ENCODE measurements around the gene TMEM252.

Gene TMEM252, protein sequence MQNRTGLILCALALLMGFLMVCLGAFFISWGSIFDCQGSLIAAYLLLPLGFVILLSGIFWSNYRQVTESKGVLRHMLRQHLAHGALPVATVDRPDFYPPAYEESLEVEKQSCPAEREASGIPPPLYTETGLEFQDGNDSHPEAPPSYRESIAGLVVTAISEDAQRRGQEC

DNA sequence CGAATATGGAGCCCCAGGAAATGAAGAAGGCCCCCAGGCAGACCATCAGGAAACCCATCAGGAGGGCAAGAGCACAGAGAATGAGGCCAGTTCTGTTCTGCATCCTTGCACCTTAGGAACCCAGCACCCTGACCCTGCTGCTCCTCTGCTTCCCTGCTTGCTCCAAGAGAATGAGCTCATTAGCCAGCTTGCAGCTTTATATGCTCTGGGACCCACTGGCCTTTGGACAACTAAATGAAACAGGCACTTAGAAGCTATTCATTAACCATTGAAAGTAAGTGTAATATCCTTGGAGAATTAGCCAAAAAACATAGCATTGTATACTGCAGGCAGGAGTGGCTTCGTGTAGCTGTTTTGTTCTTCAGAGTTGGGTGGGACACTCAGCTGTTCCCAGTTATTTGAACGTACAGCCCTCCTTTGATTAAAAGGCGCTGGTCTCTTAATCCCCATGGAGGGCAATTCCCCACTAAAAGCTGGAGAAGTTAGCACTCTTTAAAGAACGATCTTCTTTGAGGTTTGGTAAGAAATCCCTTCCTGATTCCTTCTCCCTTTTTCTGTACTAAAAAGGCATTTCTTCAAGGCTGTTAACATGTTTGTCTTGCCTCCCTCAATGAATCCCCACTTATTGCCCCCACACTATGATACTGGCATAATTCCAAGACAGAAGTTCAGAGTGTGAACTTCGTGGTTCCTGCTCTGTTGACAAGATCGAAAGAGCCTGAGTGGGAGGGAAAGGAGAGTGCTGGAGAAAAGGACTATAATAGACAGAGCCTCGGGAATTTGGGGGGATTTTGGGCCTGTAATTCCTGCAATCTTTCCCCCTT lies at the start of gene TMEM252:
TMEM252 (minus strand) TSS at position 172 of the 824 bp plus-strand sequence; CDS start at position 103, 69 bp downstream.
- DNase-seq = no peak

DNA sequence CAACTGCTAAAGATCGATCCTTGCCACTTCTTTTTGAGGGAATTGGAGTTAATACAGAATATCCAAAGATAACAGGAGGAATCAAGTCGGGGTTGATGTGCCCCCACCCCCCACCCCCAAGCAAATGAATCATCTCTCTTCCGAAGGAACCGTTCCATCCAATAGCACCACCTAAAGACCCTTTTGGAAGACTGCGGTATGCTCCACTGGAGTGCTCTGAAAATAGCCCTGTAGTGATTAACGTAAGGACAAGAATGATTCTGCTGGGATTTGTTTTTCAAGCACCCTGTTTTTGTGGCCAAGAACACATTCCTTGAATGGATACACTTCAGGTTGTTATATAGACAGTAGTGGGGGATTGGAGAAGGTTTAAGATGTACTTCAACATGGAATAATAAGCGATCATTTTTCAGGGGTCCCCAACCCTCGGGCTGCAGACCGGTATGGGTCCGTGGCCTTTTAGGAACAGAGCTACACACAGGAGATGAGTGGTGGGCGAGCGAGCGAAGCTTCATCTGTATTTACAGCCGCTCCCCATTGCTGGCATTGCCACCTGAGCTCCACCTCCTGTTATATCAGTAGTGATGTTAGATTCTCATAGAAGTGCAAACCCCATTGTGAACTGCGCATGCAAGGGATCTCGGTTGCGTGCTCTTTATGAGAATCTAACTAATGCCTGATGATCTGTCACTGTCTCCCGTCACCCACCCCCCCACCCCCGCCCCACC lies 44.5 kb upstream of the TMEM252 start:
- no peak for DNase-seq

DNA sequence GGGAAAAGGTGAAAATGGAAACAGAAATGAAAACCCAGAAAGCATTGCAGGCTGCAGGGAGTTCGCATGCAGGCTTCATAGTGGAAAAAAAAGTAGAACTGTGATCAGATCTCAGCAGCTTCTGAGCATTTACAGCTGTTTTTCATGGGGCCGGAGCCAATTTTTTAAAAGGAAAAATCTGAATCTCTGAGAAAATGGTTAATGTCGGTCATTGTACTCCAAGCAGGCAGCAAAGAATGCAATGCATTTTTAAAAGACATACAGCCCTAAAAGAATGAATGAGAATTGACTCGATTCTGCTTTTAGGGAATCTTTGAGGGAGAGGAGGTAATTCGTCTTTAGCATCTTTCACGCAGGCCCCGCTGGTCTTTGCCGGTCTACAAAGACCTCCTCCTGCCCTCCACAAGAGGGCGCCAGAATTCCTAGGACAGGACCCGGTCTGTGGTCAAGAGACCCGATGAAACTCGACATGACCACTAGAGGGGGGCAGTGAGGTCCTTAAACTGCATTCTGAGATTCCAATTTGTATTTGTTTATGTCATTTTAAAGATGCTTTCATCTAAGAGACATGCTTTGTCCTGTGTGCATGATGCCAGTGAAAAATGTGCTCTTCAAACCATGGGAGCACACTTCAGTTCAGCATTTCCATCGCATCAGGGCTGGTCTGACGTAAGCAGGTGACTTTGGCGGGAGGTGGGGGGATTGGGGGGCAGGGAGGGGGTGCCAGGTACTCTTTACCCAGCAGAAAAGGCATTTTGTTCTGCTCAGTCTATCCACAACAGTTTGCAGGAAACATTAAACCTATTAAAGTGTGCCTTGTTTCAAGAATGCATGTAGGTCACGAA lies 43.7 kb upstream of the TMEM252 start:
- peak; percentile 30 to 67 (median 58) for DNase-seq

DNA sequence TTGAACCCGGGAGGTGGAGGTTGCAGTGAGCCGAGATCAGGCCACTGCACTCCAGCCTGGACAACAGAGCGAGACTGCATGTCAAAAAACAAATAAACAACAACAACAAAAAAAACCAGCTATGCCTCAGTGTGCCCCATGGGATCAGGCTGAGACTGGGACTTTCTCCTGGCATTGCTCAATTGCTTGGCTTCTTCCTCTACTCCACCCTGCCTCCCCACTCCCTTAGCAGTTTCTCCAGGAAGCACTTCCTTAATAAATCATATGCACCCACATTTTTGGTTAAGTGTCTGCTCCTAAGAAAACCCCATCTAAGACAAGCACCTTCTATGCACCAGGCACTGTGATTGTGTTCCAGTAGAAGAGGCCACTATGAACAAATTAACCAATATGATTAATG lies 41.0 kb upstream of the TMEM252 start:
- no peak for DNase-seq

DNA sequence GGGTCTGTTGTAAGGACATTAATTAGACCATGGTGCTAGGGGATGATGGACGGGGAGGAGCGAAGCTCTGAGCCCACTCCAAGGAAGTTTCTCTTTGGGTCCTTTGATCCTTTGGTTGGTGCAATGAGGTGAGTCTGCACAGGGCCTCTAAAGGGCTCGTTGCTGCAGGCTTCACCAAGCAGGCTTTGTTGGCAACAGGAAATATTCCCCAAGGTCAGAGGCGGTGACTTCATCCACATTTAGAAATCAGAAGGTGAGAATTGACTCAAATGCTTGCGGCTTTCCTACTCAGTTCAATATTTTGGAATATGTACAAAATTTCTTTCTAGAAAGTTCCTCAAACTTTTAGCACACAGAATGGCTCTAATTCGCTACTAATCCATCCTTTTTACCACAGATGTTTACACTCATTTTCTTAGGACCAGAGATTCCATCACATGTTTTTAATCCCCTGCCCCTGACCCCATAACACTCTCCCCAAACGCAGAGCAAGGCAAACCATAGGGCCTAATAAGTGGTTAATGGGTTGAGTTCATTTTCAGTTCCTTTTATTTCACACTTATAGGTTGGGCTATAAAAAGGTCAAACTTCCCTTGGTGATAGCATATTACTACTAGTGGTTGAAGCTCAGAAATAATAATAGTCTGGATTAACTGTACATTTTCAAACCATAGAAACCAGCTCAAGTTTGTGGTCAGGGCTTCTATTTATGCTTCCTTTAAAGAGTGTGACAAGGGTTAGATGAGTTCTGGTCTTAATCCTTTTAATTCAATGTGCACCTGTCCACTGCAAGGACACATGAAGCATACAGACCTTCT lies 37.3 kb upstream of the TMEM252 start:
- DNase-seq = no peak

DNA sequence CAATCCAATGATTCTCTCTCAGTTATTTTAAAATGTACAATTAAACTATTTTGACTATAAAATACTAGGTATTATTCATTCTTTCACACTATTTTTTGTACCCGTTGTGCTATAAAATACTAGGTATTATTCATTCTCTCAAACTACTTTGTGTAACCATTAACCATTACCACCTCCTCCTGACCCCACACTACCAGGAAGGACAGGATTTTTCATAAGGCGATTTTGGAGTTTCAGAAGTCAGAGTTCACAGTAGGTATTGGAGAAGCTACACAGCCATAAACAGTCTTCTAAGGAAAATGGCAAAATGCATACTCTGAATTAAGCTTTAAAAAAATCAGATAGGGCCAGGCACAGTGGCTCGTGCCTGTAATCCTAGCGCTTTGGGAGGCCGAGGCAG lies 35.1 kb upstream of the TMEM252 start:
- no peak for DNase-seq

DNA sequence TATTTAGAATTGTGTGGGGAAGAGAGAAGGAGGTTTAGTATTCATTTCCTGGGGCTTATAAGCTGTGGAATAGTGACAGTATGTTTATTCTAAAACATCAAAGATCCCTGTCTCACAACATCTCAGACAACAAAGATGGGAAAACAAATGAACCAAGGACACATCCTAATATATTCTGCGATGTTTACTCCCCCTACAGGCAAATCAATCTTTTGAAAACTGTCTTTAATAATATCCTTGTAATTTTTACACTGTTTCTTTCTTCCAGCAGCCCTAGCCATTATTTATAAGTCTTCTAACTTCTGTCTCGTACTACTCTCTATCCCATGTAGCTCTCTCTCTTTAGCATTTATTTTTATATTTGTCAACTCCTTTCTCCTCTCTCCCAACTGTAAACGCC lies 33.5 kb upstream of the TMEM252 start:
- no peak for DNase-seq

DNA sequence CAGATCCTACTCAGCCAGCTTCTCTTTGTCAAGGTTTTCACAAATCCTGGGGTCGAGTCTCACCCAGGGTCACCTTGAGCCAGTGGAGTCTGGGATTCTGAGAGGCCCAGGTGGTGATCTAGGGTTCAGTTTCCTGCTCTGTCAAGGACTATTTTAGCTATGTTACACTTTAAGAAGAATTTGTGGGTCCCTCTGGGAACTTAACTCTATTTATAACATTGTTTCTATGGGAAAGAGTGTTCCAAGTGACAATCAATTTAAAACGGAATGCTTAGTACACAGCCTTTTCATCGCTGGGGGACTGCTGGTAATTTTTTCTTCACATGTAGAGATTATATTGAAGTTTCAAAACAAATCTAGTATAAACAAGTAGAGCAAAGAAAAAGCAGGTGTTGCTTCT lies 26.9 kb upstream of the TMEM252 start:
- DNase-seq = no peak

DNA sequence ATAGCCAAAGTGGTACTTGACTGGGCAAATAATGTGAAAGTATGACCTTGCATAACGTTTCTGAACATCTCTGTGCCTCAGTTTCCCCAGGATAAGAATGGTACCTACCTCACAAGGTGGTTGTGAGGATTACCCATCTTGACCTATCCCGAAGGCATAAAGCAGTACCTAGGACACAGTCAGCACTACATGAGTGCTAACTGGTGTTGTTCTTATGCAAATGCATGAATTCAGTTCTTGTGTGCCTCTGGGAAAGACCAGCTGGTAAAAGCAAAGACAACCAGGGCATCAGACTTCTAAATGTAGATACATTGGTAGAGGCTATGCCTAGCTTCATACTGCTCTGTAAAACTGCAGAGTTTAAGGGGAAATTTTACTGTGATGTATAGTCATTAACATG lies 21.8 kb upstream of the TMEM252 start:
- no peak for DNase-seq

DNA sequence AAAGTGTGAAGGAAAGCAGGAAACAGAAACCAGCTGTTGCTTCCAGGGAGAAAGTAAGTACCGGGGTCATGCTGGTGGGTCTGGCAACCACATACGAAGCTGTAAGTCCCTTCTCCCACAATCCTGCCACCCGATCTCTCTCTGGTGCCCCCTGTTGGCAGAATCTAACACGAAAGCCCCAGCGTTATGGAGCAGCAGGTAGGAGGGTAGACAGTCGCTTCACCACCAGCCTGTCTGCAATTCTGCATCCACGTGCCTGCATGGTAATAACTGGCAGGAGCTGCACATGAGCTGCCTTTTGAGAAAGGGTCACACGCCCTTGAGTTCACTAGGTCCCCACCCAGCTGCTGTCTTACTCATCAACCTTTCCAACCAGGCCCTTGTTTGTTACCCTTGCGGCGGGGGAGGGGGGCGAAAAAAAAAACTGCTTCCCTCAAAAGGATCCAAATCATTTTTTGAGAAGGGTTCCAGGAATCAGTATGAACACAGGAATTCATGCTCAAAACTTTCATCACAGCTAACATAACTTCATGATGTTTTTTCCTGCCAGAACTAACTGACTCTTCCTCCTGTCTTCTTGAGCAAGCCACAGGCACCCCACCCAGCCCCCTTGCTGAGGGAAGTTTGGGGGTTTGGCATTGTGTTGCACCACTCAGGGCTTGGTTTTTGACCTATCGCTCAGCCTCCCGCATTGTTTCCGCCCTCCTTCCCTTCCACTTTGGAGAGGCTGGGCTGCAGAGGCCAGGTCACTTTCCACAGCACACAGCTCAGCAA lies 19.6 kb upstream of the TMEM252 start:
- DNase-seq = peak in 1 of 4 experiments; percentile 5

DNA sequence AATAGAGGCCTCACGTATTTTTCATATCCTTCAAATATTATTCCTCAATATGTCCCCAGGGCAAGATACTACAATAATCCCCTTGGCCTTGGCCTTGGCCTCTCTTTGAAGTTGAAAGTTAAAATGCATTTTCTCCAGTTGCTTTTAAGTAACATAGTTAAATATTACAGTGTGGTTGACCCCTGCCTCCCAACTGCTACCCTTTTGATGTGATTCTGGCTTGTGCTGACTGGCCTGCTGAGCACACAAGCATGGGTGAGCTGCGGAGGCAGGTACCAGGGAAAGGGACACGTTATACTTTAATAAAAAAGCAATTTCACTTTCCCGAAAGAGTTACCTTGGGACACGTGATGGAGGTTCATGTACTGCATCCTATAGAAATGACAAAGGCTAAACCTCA lies 17.9 kb upstream of the TMEM252 start:
- no peak for DNase-seq

DNA sequence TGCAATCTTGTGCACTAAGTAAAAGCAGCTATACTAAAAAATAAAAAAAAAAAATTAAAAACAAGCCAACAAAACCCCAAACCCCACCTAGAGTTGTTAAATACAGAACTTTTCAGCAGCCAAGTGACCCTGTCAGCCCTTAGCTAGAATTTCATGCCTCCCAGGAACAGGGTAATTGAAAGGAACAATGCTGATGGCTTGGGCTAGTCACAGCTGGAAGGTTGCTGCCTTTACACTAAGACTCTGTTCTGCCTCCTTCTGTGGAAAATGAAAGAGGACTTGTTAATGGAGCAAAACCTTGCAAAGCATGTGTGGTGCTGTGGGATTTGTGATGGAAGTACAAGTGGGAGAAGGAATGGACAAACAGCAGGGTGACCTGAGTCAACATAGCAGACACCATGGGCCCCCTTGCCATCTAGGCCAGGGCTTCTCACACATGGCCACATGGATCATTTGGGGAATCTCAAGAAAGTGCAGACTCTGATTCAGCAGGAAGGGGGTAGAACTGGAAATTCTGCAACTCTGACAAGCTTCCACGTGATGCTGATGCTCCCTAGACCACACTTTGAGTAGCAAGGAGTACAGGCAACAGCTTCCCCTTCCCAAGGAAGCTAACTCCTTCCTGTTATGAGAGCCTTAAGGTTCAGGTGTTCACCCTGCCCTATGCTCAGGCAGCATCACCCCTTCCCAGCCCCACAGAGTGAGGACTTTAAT lies 14.9 kb upstream of the TMEM252 start:
- DNase-seq = no peak

DNA sequence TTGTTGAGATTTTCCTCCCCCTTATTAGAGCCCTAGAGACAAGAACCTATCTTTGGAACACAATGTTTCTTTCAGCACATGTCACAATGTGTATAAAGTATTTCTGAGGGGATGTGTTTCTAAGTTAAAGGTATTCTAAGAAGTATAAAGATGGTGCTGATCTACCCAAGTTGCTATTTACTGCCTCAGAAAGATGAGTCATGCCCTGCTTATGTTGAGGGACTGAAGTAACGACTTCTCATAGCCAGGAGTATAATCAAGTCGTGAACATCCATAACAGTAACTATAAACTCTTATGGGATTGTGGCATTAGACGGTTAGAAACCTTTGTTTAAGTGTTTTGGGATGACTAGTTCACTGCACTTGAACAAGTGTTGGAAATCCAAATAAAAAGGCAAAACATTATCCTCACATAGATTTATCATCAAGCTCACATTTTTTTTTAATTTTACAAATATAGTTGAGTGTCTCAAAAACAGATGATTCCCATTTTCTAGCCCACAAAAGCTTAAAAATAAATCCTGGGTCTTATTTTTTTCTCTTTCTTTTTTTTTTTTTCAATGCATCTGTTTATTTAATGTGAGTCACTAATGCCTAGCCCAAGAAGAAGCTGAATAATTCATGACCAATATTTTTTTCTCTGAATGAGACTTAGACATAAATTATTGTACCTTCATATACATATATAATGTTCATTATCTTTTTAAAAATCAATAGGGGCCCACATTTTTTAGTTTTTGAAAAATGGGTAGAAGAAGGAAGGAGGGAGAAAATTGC lies 12.2 kb upstream of the TMEM252 start:
- no peak for DNase-seq

DNA sequence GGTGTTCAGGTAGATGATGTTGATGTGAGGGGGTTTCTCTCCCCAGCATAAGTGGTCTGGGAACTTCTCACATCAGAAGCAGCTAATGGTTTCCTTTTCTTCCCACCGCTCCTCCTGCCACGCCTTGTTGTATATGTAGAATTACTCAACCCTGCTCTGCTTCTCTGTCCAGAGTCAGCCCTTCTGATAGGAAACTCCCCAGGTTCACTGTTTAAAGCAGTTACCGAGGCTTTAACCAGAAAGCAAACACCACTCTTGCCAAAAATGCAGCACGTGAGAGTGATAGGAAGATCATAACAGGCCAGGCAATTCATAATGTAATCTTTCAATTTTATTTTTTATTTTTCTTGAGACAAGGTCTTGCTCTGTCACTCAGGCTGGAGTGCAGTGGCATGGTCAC lies 10.5 kb upstream of the TMEM252 start:
- DNase-seq = no peak

DNA sequence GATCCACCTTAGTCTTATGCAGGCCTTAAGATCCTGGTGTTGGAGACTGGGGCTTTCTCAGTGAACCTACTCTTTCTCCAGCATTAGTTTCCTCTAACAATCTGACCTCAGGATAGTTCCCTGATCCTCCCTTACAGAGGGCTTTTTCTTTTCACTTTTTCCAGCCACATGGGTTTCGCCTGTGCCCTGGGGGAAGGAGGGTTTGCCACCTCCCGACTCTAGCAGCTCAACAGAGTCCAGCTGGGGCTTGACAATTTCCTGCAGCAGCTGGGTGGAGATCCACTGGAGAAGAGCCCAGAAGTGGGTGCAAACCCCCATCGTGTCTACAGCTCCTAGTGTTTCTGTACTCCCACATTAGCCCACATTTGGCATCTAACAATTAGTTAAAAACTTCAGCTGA lies 7.6 kb upstream of the TMEM252 start:
- DNase-seq = no peak

DNA sequence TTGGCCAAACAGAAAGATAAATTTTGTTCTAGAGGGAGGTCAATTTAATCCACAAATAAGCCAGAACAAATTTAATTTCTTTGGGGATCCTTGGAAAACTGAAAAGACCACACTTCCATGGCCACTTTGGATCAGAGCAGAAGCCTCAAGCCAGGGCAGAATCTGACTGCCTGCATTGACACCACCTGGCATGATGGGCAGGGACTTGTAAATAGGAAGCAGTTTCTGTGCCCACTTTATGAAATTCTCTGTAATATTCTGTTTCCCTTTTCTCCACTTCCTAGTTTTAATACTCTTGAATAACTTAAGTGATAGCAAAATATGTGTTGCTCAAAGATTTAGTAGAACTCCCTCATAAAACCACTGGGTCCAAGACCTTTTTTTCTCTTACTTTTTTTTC lies 6.7 kb upstream of the TMEM252 start:
- no peak for DNase-seq

DNA sequence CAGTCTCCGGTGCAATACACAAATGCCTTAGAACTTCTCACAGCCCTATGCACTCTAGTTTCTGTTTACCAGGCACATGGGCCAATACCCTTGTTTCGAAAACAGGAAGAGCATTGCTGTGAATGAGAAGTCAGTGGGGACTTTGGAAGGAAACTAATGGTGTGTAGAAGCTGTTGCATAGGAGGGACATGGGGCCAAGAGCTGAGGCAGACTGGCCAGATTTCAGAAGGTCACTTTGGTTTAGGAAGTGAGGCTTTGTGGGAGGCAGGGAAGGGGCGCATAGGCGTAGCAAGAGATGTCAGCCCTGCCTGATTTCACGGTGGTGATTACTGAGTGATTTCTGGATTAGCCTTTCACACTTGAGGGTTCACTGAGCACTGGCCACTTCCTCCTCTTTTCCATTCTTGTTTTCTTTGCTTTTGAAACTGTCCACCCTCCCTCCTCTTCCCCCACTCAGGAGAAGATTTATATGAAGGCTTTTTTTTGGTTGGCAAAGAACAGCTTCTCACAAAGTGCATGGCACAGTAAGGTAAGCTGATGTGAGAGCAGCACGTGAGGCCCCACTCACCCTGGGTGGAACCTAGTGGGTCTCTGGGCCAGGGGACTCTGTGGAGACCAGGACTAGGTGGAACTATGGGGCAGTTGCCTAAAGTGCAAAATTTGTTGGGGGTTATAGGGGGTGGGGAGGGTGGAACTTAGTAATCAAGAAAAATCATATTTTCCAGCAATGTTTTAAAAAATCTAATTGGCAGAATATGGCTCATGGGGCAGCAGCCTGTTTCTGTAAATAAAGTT lies 6.1 kb upstream of the TMEM252 start:
- DNase-seq = no peak

DNA sequence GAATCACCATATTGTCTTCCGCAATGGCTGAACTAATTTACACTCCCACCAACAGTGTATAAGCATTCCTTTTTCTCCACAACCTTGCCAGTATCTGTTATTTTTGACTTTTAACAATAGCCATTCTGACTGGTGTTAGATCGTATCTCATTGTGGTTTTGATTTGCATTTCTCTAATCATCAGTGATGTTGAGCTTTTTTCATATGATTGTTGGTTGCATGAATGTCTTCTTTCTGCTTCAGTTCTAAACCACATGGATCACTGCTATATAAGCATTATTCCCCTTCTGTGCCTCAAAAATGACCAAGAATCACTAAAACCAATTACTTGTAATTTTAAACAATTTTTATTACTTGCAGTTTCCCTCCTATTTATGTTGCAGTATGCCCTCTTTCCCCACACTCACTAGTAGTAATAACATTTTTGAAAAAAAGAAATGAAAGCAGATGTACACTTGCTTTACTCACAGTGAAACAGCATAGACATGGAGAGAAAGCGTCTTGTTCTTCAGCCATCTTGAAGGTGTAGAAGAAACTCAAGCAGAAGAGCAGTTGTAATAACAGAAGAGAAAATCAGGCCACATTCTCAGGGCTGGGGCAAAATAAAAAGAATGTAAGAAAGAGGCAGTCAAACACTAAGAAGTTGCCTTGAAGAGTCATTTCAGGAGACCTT lies 4.5 kb upstream of the TMEM252 start:
- DNase-seq = no peak

Data from activated naive CD4-positive, alpha-beta T cell (primary cell).